ENCODE measurements around the gene GPR150.

GPR150 gene

GRCh38 chr5:95667678-95668077 lies 47.8 kb downstream of the GPR150 start:
- H3K79me2 ChIP-seq (ENCODE audit: insufficient read depth, low read length) = no peaks in the 10 kb centered on the region
- no peaks in the 10 kb centered on the region for H3K27me3 ChIP-seq (ENCODE audit: insufficient read depth, low read length, poor library complexity)
- TF ChIP-seq CTCF (IDR thresholded peaks at IDR 0.05; ENCODE audit: borderline replicate concordance, extremely low read depth, low read length, poor library complexity, severe bottlenecking) = no peak
- TF ChIP-seq EZH2 (IDR thresholded peaks at IDR 0.05; ENCODE audit: borderline replicate concordance, low read depth, low read length, severe bottlenecking) = no peak
- no peak overlapping the region for H3K27ac ChIP-seq (ENCODE audit: low read length)
- no peaks in the 10 kb centered on the region for H3K9me3 ChIP-seq (ENCODE audit: insufficient read depth, low read length, severe bottlenecking)
- no peaks in the 10 kb centered on the region for H4K20me1 ChIP-seq (ENCODE audit: insufficient read depth, low read length)
- no peak for ATAC-seq (ENCODE audit: insufficient read depth, low read depth)
- H3K4me1 ChIP-seq (ENCODE audit: insufficient read depth, low read length) = peaks cover 8% of the 10 kb centered on the region
- H3K4me3 ChIP-seq (ENCODE audit: low read depth in 1 of 2, low read length in 2 of 2) = no peak overlapping the region
- no peak overlapping the region for H2AFZ ChIP-seq (ENCODE audit: low read depth, low read length)
- no peak overlapping the region for H3K9ac ChIP-seq (ENCODE audit: low read depth, low read length)
- no peak for DNase-seq
- H3K36me3 ChIP-seq (ENCODE audit: insufficient read depth, low read length) = no peaks in the 10 kb centered on the region
- H3K4me2 ChIP-seq (ENCODE audit: insufficient read depth, low read length) = no peak overlapping the region

- peaks cover 8% of the 10 kb centered on the region for H3K4me1 ChIP-seq (ENCODE audit: insufficient read depth, low read length)
- no peak overlapping the region for H3K9ac ChIP-seq (ENCODE audit: low read depth, low read length)
- H3K27me3 ChIP-seq (ENCODE audit: insufficient read depth, low read length, poor library complexity) = no peaks in the 10 kb centered on the region
- no peaks in the 10 kb centered on the region for H3K79me2 ChIP-seq (ENCODE audit: insufficient read depth, low read length)
- no peaks in the 10 kb centered on the region for H3K9me3 ChIP-seq (ENCODE audit: insufficient read depth, low read length, severe bottlenecking)
- H3K4me2 ChIP-seq (ENCODE audit: insufficient read depth, low read length) = no peak overlapping the region
- DNase-seq (no peak), ATAC-seq (ENCODE audit: insufficient read depth, low read depth) (no peak)
- no peaks in the 10 kb centered on the region for H4K20me1 ChIP-seq (ENCODE audit: insufficient read depth, low read length)
- TF ChIP-seq EZH2 (IDR thresholded peaks at IDR 0.05; ENCODE audit: borderline replicate concordance, low read depth, low read length, severe bottlenecking) = no peak
- TF ChIP-seq CTCF (IDR thresholded peaks at IDR 0.05; ENCODE audit: borderline replicate concordance, extremely low read depth, low read length, poor library complexity, severe bottlenecking) = no peak
- no peak overlapping the region for H3K4me3 ChIP-seq (ENCODE audit: low read depth in 1 of 2, low read length in 2 of 2)
- H3K36me3 ChIP-seq (ENCODE audit: insufficient read depth, low read length) = no peaks in the 10 kb centered on the region
- H2AFZ ChIP-seq (ENCODE audit: low read depth, low read length) = no peak overlapping the region
- no peak overlapping the region for H3K27ac ChIP-seq (ENCODE audit: low read length)
These were observed 48.3 kb downstream of the GPR150 start for GRCh38 chr5:95668216-95668615.

GRCh38 chr5:95668728-95669127 lies 48.8 kb downstream of the GPR150 start:
- no peaks in the 10 kb centered on the region for H4K20me1 ChIP-seq (ENCODE audit: insufficient read depth, low read length)
- peaks cover 8% of the 10 kb centered on the region for H3K4me1 ChIP-seq (ENCODE audit: insufficient read depth, low read length)
- no peaks in the 10 kb centered on the region for H3K27me3 ChIP-seq (ENCODE audit: insufficient read depth, low read length, poor library complexity)
- TF ChIP-seq EZH2 (IDR thresholded peaks at IDR 0.05; ENCODE audit: borderline replicate concordance, low read depth, low read length, severe bottlenecking) = no peak
- TF ChIP-seq CTCF (IDR thresholded peaks at IDR 0.05; ENCODE audit: borderline replicate concordance, extremely low read depth, low read length, poor library complexity, severe bottlenecking) = no peak
- no peak overlapping the region for H3K27ac ChIP-seq (ENCODE audit: low read length)
- no peaks in the 10 kb centered on the region for H3K79me2 ChIP-seq (ENCODE audit: insufficient read depth, low read length)
- H3K4me2 ChIP-seq (ENCODE audit: insufficient read depth, low read length) = no peak overlapping the region
- no peaks in the 10 kb centered on the region for H3K36me3 ChIP-seq (ENCODE audit: insufficient read depth, low read length)
- DNase-seq (no peak), ATAC-seq (ENCODE audit: insufficient read depth, low read depth) (no peak)
- no peak overlapping the region for H3K9ac ChIP-seq (ENCODE audit: low read depth, low read length)
- H2AFZ ChIP-seq (ENCODE audit: low read depth, low read length) = no peak overlapping the region
- no peaks in the 10 kb centered on the region for H3K9me3 ChIP-seq (ENCODE audit: insufficient read depth, low read length, severe bottlenecking)
- H3K4me3 ChIP-seq (ENCODE audit: low read depth in 1 of 2, low read length in 2 of 2) = no peak overlapping the region

GRCh38 chr5:95669540-95669939 lies 49.7 kb downstream of the GPR150 start:
- ATAC-seq (ENCODE audit: insufficient read depth, low read depth) = no peak
- 0 out of 2 replicates have a peak overlapping the region, but pooled peaks have one; percentile 1 for H2AFZ ChIP-seq (ENCODE audit: low read depth, low read length)
- no peak for TF ChIP-seq CTCF (IDR thresholded peaks at IDR 0.05; ENCODE audit: borderline replicate concordance, extremely low read depth, low read length, poor library complexity, severe bottlenecking)
- no peak for TF ChIP-seq EZH2 (IDR thresholded peaks at IDR 0.05; ENCODE audit: borderline replicate concordance, low read depth, low read length, severe bottlenecking)
- no peak for DNase-seq
- H3K36me3 ChIP-seq (ENCODE audit: insufficient read depth, low read length) = no peaks in the 10 kb centered on the region
- H3K4me3 ChIP-seq (ENCODE audit: low read depth in 1 of 2, low read length in 2 of 2) = no peak overlapping the region
- peaks cover 1% of the 10 kb centered on the region for H3K4me1 ChIP-seq (ENCODE audit: insufficient read depth, low read length)
- no peak overlapping the region for H3K27ac ChIP-seq (ENCODE audit: low read length)
- H3K27me3 ChIP-seq (ENCODE audit: insufficient read depth, low read length, poor library complexity) = no peaks in the 10 kb centered on the region
- H3K9me3 ChIP-seq (ENCODE audit: insufficient read depth, low read length, severe bottlenecking) = no peaks in the 10 kb centered on the region
- H3K79me2 ChIP-seq (ENCODE audit: insufficient read depth, low read length) = no peaks in the 10 kb centered on the region
- H4K20me1 ChIP-seq (ENCODE audit: insufficient read depth, low read length) = no peaks in the 10 kb centered on the region
- H3K9ac ChIP-seq (ENCODE audit: low read depth, low read length) = no peak overlapping the region
- no peak overlapping the region for H3K4me2 ChIP-seq (ENCODE audit: insufficient read depth, low read length)

Measured in DND-41 (cell line).